Anterior cingulate cortex (tissue), 58 donors: ENCODE data around the gene TENM4.

Experiments
- DNase-seq, 58 donors: peaks; one replicate each; lab custom pipeline; 2025; lab: John Stamatoyannopoulos, UW

Gene TENM4

DNA sequence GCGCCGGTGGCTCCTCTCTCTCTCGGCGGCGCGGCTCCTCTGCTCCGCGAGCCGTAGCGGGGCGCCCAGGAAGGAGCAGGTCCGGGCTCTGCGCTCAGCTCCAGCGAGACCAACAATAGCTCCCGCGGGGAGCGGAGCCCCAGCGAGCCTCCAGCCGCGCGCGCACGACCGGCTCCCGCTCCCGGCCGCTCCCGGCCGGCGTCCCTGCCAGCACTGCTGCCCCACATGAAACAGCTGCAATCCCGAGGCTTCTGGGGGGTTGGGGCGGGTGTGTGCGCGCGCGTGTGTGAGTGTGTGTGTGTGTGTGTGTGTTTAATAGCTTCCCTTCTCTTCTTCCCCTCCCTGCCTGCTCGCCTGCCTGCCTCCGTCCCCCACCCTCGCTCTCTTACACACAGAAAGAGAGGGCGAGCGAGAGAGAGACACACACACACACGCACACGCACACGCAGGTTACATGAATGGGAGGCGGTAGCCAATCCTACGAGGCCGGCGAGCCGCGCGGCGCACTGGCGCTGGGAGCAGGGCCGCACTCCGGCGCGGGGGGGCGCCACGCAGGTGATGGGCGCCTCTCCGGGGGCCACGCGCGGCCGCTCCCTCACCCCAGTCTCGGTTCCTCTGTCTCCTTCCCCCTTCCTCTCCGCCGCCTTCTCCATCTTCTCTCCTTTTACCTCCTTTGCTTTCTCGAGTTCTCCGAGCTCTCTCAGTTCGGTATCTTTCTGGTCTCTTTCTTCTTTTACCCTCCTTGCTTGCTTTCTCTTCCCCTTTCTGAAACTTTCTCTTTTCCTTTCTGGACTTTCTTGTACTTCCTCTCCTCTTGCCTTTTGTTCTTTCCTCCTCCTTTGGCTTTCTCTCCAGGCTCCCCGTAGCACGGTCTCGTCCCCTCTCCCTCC, at the start of gene TENM4:
TSS of gene TENM4 (minus strand) at position 460 of the 890 bp plus-strand sequence. CDS start 371,086 bp downstream, outside the sequence.
- DNase-seq, result peak in 56 of 58 donors; percentile 30 to 86 (median 70)

- DNase-seq, result no peak
Measured at GRCh38 chr11:79488286-79488685, 47.5 kb upstream of the TENM4 start.

DNA sequence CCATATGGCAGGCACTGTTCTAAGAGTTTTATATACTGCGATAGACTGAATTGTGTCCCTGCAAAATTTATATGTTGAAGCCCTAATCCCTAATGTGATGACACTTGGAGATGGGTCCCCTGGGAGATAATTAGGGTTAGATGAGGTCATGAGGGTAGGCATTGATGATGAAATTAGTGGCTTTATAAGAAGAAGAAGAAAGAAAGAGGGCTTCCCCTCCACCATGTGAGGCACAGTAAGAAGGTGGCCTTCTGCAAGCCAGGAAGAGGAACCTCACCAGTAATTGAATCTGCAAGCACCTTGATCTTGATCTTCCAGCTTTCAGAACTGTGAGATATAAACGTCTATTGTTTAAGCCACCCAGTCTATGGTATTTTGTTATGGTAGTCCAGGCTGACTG, 46.6 kb upstream of the TENM4 start:
- no peak for DNase-seq

GRCh38 chr11:79486242-79486984, 45.6 kb upstream of the TENM4 start:
- no peak for DNase-seq

GRCh38 chr11:79485694-79486093, 44.9 kb upstream of the TENM4 start:
- no peak for DNase-seq

GRCh38 chr11:79484872-79485271, 44.0 kb upstream of the TENM4 start:
- DNase-seq, result no peak

DNA sequence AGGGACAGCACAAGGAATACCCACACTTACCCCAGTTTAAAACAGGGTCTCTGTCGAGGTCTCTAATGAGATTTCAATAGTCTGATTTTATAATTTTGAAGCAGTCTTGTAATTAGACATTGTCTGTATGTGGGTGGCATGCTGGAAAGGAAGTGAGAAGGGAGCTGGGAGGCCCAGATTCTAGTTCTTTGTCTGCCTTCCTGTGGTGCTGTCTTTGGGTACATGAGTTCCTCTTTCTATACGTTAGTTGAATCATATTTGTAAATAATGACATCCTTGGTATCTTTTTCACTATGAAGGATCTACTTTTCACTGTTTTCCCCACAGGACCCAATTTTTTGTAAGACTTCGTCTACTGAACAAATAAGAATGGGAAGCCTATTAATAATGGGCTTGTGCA, 42.0 kb upstream of the TENM4 start:
- no peak for DNase-seq

DNA sequence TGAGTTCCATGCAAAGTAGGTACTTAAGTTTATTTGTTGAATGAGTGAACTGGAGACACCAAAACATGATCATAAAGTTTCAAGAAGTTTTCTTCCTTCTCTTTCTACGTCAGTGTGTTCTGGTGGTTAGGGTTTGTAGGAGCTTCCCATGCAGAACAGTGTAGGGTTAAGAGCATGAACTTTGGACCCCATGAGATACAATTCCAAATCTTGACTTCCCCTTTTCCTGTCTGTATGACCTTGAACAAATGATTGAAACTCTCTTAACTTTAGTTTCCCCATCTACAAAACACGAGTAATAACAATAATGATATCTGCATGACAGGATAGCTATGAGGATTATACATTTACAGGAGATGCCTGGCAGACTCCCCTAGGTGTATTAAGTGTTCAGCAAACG, 41.0 kb upstream of the TENM4 start:
- no peak for DNase-seq

- no peak for DNase-seq
Measured at GRCh38 chr11:79480864-79481263, 40.0 kb upstream of the TENM4 start.

DNA sequence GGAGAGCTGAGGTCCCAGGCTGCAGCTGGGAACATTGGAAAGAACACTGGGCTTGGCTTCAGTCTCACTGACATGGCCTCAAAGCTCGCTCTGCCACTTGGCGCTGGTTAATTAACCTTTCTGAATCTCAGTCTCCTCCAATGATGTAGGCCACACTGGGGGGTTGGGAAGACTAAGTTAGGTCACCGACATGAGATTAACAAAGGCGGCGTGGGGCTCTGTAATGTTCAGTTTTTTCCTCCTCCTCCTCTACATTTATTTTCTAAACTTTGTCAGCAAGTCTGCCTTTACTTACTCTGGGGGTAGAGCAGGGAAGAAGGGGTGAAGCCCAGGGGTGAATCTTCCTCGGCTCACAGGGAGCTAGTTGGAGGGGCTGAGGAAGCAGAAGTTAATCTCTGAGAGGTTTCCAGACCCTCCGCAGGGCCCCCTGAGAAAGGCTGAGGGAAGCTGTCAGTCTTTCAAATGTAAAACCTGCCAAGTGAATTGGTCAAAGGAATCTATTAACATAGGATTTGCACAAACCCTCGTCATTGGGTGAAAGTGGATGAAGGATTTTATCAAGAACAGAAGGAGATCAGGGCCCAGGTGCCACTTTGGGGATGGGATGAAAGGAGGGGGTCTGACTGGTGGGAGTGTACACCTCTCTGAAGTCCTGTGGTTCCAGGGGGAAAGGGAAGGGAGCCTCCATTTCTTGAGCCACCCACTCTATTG, 32.1 kb upstream of the TENM4 start:
- no peak for DNase-seq

GRCh38 chr11:79471071-79471844, 30.4 kb upstream of the TENM4 start:
- no peak for DNase-seq

DNA sequence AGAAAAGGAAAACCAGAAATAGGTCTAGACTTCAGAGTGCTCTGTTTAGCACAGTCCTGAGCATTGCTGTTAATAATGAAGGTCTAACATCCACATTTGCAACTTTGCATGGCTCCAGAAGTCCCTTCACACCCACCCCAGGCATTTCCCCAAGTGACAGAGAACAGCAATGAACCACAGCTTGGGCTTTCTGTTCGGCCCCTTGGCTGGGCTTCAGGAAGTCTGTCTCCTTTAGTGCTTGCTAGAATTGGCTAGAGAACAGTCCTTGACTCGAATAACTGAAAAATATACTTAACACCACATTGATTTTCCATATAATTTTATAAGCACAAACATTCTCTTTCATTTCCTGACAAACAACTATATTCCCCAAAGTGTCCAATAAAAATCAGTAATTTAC, 29.3 kb upstream of the TENM4 start:
- no peak for DNase-seq

DNA sequence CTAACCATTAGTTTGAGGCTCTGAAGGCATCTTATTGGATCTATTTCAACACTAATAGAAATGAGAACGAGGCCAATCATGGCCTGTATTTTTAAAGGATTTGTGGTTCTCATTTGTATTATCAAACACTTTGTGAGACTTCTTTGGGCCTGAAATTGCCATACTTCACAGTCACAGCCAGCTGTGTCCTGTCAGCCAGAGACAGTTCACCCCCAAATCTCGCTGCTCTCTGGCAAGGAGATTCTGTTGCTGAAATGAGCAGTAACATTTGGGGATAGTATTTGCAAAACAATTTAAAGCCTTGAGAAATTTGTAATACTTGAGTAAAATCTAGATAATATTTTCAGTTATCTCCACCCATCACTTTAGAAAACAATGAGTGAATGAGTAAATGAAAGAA, 26.9 kb upstream of the TENM4 start:
- DNase-seq, result no peak

GRCh38 chr11:79466411-79466810, 25.6 kb upstream of the TENM4 start:
- no peak for DNase-seq

DNA sequence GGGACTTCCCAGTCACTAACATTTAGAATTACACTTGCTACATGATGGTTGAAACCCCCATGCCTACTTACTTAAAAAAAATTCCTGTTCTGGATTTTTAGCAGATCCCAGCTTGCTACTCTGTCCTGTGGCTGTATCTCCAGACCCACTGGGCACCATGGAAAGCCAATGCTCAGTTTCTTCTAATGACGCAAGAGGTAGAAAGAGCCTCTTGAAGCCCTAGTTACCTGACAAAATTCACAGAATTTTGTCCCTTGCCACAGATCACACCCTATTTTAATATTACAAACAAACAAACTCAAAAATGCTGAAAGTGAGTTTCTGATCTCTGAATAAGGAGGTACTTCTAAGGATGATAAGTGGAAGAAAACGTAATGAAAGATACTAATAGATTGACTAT, 24.3 kb upstream of the TENM4 start:
- DNase-seq, result no peak

DNA sequence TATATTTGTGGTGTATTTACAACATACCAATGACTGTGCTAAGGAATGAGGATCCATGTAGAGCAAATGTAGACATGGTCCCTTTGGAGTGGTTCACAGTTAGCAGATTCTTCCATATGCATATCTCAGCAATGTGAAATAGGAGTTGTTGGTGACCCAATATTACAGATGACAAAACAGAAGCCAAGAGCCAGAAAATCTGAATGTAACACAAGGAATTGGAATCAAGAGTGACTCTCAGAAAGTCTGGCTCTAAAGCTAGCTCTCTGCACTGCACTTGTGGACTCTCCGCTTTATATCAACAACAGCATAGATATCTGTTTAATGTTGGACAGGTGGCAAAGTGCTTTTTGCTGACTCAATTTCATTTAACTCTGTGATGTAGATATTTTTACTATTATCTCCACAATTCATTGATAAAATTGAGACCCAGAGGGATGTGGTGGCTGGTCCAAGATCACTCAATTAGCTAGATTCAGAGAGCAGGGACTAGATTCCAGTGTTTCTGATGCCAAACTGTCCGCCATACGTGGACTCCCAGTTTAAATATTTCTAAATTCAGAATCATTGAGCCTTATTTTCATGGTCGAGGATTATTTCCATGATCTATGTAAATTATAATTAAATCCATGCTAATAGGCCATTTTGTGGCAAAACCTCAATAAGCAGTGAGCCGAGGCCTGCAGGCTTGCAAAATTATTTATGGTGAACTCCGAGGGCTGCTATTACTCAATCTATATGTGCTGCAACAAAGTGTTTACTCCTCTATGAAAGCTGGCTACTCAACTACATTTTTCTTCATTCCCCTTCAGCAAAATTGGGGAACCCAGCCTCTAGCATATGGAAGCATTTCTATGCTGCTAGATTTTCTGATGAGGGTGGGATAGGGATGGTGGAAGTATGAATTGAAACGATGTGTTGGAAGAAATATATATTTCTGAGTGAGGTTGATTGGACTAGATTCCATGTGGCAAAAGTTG, 21.1 kb upstream of the TENM4 start:
- DNase-seq, result no peak

DNA sequence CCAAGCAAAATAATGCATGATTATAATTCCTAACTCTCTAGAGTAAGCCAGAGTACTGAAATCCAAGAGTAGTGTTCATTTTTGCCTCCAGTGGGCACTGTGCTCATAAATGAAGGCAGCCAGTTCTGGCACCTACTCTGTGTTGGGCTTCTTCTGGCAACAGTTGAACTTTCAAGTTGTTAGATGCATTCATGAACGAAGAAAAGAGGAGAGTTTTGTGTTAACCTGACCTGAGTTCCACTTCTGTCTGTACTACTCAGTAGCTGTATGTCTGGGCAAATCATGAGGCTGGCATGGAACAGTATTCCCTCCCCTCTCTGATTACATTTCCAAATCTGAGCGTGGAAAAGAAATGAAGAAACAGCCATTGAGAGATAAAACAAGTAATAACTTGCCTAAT, 20.3 kb upstream of the TENM4 start:
- DNase-seq, result peak in 6 of 58 donors; percentile 2 to 21 (median 7)

DNA sequence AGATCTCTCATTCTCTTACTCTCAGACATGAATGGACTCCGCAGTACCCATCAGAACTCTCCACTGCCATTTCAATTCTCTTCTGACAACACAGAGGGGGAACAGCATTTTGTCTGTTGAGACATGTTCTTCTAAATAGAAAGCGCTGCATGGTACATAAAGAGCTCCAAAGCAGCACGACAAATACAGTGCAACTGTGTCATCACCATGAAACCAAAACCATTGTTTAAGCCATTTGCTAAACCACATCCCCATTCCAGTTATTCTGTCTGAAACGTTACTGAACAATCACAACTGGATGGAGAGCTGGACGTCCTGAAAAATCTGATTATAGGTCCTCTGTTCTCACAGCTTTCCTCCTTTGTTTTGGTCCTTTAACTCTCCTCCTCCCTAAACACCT, 17.9 kb upstream of the TENM4 start:
- DNase-seq, result no peak

- no peak for DNase-seq
Measured at GRCh38 chr11:79456501-79456900, 15.7 kb upstream of the TENM4 start.
